ENCODE data around the gene NRAP. TPM values are rescaled to one million over a fixed set of nuclear protein-coding genes. Genes with fewer than 3 reads are reported as not detected.

Gene NRAP
- total RNA-seq, 1 donor from 2014 or later = not detected

- TF ChIP-seq, protein P1, sequence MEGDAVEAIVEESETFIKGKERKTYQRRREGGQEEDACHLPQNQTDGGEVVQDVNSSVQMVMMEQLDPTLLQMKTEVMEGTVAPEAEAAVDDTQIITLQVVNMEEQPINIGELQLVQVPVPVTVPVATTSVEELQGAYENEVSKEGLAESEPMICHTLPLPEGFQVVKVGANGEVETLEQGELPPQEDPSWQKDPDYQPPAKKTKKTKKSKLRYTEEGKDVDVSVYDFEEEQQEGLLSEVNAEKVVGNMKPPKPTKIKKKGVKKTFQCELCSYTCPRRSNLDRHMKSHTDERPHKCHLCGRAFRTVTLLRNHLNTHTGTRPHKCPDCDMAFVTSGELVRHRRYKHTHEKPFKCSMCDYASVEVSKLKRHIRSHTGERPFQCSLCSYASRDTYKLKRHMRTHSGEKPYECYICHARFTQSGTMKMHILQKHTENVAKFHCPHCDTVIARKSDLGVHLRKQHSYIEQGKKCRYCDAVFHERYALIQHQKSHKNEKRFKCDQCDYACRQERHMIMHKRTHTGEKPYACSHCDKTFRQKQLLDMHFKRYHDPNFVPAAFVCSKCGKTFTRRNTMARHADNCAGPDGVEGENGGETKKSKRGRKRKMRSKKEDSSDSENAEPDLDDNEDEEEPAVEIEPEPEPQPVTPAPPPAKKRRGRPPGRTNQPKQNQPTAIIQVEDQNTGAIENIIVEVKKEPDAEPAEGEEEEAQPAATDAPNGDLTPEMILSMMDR (IDR thresholded peaks at IDR 0.05; ENCODE audit: unreplicated experiment) = no peak
- Mint-ChIP-seq H3K9me3 (peaks cover 43% of the 10 kb centered on the region), H3K27me3 (ENCODE audit: low read depth) (no peaks in the 10 kb centered on the region), H3K36me3 (peaks cover 27% of the 10 kb centered on the region), H3K27ac (no peak overlapping the region), H3K4me1 (peaks cover 8% of the 10 kb centered on the region), H3K4me3 (no peak overlapping the region)
- no peak for DNase-seq (ENCODE audit: low spot score in 2 of 2, unreplicated experiment in 2 of 2)
These were observed 19.5 kb upstream of the NRAP start for GRCh38 chr10:113683300-113683699.

DNA sequence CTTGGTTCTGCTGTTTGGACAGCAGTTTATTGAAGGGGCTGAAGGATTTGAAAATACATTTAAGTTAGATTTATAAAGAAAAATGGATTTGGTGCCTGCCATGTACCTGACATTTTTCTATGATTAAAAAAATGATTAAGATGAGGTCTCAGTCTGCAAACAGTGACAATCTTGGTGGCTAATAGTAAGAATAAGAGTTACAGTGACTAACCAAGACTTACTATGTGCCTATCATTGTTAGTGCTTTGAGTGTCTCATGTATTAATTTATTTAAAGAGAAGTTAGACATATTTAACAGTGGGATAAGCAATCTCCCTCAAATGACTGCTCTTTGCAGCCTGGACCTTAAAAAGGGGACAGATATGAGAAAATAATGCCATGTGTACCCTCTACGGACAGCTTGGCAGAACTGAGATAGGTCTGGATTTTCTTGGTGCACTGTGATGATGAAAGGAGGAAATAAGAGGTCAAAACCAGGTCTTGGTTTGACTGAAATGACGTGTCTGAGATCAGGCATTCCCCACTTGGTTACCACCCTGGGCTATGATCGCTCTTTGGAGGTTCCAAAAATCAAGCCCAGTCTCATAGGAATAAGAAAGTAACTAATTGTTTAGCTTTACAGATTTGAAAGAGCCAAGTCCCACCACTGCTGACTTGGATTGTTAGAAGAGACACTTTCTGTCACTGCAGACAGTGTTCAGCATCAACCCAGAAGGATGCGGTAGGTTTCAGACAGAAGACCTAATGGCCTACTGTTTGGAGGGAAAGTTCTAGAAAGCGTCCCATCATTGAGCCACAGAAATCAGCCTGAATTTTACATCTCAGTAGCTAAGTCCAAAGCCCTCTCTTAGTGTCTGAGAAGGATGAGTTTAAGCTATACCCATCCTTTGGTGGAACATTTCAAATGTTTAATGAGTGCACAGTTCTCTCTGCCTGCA, 18.0 kb upstream of the NRAP start:
- peaks cover 30% of the 10 kb centered on the region for H3K9me3 Mint-ChIP-seq
- no peak overlapping the region for H3K4me3 Mint-ChIP-seq

DNA sequence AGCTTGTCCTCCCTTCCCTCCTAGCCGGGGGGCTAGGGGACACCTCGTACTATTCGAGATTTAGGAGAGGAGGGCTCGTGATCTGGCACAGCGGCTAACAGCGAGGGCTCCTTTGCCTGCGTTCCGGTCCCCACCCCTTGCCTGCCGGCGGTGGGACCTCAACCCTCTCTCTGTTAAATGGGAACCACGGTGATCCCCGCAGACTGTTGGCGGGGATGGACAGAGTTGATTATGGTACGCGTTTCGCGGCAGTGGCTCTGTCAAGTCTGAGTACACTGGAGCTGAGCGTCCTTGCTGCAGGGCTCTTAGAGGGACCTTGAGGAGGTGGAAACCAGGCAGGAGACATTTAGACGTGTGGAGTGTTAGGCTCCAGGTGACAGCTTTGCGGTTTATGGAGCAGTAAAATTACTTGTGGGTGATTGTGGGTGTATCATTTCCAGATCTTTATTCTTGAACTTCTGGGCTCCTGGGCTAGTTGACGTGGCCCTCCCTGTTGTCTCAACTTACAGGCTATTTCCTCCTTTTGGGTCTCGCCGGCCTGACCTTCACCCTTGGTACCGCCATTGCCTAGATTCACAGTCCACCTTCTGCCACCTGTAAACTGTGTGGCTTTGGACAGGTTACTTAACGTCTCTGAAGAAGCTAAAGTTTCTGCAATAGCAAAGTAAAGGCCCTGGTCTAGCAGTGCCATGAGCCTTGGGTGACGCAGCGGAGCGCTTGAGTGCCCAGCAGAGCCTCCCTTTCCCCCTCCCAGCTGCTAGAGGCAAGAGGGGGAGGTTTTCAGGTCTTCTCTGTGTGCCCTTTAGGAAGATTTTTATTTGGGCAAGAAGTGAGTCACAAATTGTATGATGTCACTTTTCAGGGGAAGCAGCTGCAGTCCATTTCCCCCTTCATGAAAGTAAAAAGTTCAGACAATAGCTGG, 16.6 kb upstream of the NRAP start:
- Mint-ChIP-seq H3K4me1 (peaks cover 8% of the 10 kb centered on the region), H3K27ac (peak overlapping the region; percentile 81), H3K27me3 (ENCODE audit: low read depth) (peaks cover 3% of the 10 kb centered on the region), H3K9me3 (peaks cover 20% of the 10 kb centered on the region), H3K4me3 (peak overlapping the region; percentile 83), H3K36me3 (peaks cover 18% of the 10 kb centered on the region)
- TF ChIP-seq, protein P1 (IDR thresholded peaks at IDR 0.05; ENCODE audit: unreplicated experiment) = no peak
- no peak for DNase-seq (ENCODE audit: low spot score in 2 of 2, unreplicated experiment in 2 of 2)

More for the DNA sequence above, 18.0 kb upstream of the NRAP start:
- no peaks in the 10 kb centered on the region for H3K27me3 Mint-ChIP-seq (ENCODE audit: low read depth)
- peaks cover 8% of the 10 kb centered on the region for H3K4me1 Mint-ChIP-seq
- H3K36me3 Mint-ChIP-seq = peaks cover 21% of the 10 kb centered on the region
- no peak overlapping the region for H3K27ac Mint-ChIP-seq
- DNase-seq (ENCODE audit: low spot score in 2 of 2, unreplicated experiment in 2 of 2) = no peak
- TF ChIP-seq, protein P1 (IDR thresholded peaks at IDR 0.05; ENCODE audit: unreplicated experiment) = no peak

GRCh38 chr10:113679463-113680189, 15.8 kb upstream of the NRAP start, which contains the start of gene CASP7:
Gene CASP7 (plus strand): TSS chr10:113679912. CDS start chr10:113697494, 17,582 bp downstream.
- TF ChIP-seq, protein P1 (IDR thresholded peaks at IDR 0.05; ENCODE audit: unreplicated experiment) = no peak
- H3K4me3 Mint-ChIP-seq = peak within 1 kb of the TSS; percentile 83
- H3K27me3 Mint-ChIP-seq (ENCODE audit: low read depth) = peaks cover 8% of the 10 kb centered on the region
- H3K27ac Mint-ChIP-seq = peak within 1 kb of the TSS; percentile 85
- H3K36me3 Mint-ChIP-seq = peaks cover 13% of the 10 kb centered on the region
- H3K4me1 Mint-ChIP-seq = peaks cover 8% of the 10 kb centered on the region
- H3K9me3 Mint-ChIP-seq = peaks cover 14% of the 10 kb centered on the region
- DNase-seq (ENCODE audit: low spot score in 2 of 2, unreplicated experiment in 2 of 2) = peak; percentile 56 to 78

GRCh38 chr10:113666682-113667252, 2.9 kb upstream of the NRAP start:
- Mint-ChIP-seq H3K36me3 (no peaks in the 10 kb centered on the region), H3K27ac (no peak overlapping the region), H3K4me3 (no peak overlapping the region), H3K9me3 (peaks cover 3% of the 10 kb centered on the region), H3K27me3 (ENCODE audit: low read depth) (peaks cover 5% of the 10 kb centered on the region), H3K4me1 (peaks cover 7% of the 10 kb centered on the region)
- DNase-seq (ENCODE audit: low spot score in 2 of 2, unreplicated experiment in 2 of 2) = no peak
- TF ChIP-seq, protein P1 (IDR thresholded peaks at IDR 0.05; ENCODE audit: unreplicated experiment) = no peak
